ENCODE results near the gene SIT1.

DNA sequence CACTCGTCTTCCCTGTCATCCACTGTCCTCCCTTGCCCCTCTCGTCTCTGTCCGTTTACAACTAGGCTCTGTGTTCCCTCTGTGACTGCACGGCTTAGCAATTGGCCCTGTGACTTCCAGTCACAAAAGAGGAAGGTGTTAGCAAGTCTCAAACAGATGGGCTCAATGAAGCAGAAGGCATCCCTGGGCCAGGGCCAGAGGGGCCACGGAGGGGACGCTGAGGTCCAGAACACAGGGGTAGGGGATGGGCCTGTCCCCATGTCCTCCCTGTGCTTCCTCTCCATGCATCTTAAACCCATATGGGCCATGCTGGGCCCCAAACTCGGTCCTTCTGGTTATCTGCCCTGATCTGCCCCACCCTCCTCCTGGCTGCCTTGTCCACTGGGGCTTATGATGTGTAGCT lies 32.4 kb downstream of the SIT1 start, which contains the start of gene CD72:
- TF ChIP-seq, protein P1, sequence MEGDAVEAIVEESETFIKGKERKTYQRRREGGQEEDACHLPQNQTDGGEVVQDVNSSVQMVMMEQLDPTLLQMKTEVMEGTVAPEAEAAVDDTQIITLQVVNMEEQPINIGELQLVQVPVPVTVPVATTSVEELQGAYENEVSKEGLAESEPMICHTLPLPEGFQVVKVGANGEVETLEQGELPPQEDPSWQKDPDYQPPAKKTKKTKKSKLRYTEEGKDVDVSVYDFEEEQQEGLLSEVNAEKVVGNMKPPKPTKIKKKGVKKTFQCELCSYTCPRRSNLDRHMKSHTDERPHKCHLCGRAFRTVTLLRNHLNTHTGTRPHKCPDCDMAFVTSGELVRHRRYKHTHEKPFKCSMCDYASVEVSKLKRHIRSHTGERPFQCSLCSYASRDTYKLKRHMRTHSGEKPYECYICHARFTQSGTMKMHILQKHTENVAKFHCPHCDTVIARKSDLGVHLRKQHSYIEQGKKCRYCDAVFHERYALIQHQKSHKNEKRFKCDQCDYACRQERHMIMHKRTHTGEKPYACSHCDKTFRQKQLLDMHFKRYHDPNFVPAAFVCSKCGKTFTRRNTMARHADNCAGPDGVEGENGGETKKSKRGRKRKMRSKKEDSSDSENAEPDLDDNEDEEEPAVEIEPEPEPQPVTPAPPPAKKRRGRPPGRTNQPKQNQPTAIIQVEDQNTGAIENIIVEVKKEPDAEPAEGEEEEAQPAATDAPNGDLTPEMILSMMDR (conservative IDR thresholded peaks at IDR 0.05; ENCODE audit: low read length), result no peak
- no peak for TF ChIP-seq EZH2phosphoT487 (IDR thresholded peaks at IDR 0.05; ENCODE audit: borderline replicate concordance, low read depth, low read length)

Measured in OCI-LY7 (cell line).